Tibial nerve (tissue), 3 donors: ENCODE measurements around the gene ECHS1.

Source experiments
- CTCF ChIP-seq, 5 experiments: fragments of 200-600 bp in 3 of 5; fragments of 450-650 bp in 2 of 5; sonication (generic) in 3 of 5; IDR thresholded peaks; one replicate each; pipeline ENCODE4 v1.5.1; 2016 to 2019; ENCODE audit warnings: antibody characterized with exemption in 5 of 5, mild to moderate bottlenecking in 3 of 5, moderate library complexity in 2 of 5
- POLR2A ChIP-seq, 2 donors: fragments of 450-650 bp; IDR thresholded peaks; one replicate each; pipeline ENCODE4 v1.6.1; 2017; ENCODE audit warnings: antibody characterized with exemption in 2 of 2, mild to moderate bottlenecking in 2 of 2, moderate library complexity in 2 of 2

GRCh38 chr10:133403784-133404183 lies 30.6 kb upstream of the ECHS1 start:
- TF ChIP-seq CTCF (IDR thresholded peaks at IDR 0.05) (no peak), POLR2A (IDR thresholded peaks at IDR 0.05) (no peak)
